GM06990 (cell line): ENCODE measurements around the gene SUPT20H.

Experiments
- DNase-seq: peaks from one replicate; pipeline ENCODE4 v3.0.0-alpha.2; 2011; ENCODE audit not compliant: insufficient read length; ENCODE audit errors: extremely low read depth
- H3K27me3 ChIP-seq: replicated peaks from 2 replicates; pipeline ENCODE4 v1.6.0; 2011; ENCODE audit warnings: low read length; ENCODE audit not compliant: control insufficient read depth, insufficient read depth
- H3K36me3 ChIP-seq: 2 replicates; pipeline ENCODE4 v1.5.1; 2011; ENCODE audit warnings: low read length; ENCODE audit not compliant: control insufficient read depth, insufficient read depth
- H3K4me3 ChIP-seq: replicated peaks from 2 replicates; pipeline ENCODE4 v1.5.1; 2011; ENCODE audit warnings: low read depth, mild to moderate bottlenecking, control low read depth, low read length
- TF ChIP-seq, protein P1 (sequence below): IDR thresholded peaks from 2 replicates; pipeline ENCODE4 v1.5.1; 2011; ENCODE audit warnings: low read length, control low read depth, mild to moderate bottlenecking, inconsistent platforms; ENCODE audit not compliant: insufficient read depth, poor library complexity, severe bottlenecking

Gene SUPT20H

DNA sequence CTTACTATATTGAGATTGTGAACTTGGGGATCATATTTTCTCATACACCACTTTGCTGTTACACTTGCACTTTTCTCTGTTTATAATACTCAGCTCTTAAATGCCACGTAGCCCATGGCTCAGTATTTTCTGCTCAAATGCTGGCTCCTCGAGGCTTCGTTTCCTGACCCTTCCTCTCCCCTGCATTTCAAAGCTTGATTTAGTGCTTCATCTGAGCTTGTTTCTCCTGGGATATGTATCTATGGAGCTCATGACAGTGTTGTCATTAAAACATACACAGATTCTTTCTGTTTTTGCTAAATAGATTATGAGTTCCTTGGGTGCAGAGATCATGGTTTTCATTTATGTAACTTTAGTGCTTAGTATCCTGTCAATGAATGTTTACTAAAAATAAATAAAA lies 34.6 kb upstream of the SUPT20H start:
- Histone ChIP-seq H3K4me3 (no peak overlapping the region), H3K36me3 (no peaks in the 10 kb centered on the region), H3K27me3 (no peaks in the 10 kb centered on the region)
- TF ChIP-seq, protein P1, sequence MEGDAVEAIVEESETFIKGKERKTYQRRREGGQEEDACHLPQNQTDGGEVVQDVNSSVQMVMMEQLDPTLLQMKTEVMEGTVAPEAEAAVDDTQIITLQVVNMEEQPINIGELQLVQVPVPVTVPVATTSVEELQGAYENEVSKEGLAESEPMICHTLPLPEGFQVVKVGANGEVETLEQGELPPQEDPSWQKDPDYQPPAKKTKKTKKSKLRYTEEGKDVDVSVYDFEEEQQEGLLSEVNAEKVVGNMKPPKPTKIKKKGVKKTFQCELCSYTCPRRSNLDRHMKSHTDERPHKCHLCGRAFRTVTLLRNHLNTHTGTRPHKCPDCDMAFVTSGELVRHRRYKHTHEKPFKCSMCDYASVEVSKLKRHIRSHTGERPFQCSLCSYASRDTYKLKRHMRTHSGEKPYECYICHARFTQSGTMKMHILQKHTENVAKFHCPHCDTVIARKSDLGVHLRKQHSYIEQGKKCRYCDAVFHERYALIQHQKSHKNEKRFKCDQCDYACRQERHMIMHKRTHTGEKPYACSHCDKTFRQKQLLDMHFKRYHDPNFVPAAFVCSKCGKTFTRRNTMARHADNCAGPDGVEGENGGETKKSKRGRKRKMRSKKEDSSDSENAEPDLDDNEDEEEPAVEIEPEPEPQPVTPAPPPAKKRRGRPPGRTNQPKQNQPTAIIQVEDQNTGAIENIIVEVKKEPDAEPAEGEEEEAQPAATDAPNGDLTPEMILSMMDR: no peak
- DNase-seq: no peak

DNA sequence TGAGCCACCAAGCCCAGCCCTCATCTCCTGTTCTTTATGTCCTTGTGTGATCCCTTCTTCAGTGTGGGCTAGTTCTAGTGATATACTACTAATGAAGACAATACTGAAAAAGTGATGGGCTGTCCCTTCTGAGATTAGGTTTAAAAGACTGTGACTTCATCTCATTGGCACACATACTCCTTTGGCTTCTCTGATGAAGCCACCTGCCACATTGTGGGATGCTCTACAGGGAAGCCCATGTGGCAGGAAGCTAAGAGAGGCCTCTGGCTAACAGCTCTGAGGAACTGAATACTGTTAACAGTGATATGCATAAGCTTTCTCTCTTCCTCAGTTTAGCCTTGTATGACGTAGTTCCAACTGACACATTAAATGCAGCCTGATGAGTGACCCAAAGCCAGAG lies 32.3 kb upstream of the SUPT20H start:
- Histone ChIP-seq H3K36me3 (no peaks in the 10 kb centered on the region), H3K27me3 (no peaks in the 10 kb centered on the region), H3K4me3 (no peak overlapping the region)
- DNase-seq: no peak
- TF ChIP-seq, protein P1: no peak

DNA sequence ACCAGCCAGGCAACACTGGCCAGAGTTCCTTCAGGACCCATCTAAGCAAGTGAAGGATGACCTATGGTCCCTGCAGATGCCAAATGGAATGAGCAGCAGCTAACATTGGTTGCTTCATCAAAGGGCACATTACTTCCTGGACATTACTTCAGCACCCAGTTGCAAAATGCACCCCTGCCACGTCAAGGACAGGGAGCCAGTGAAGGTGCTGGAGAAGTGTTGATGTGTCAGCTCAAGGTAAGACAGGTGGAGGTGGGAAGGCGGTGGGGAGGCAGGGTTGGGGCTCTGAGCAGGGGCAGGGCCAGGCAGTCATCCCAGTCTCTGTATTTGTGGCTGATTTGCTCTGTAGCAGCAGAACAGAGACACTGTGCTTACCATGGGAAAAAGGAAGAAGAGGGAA lies 31.4 kb upstream of the SUPT20H start:
- Histone ChIP-seq H3K4me3 (no peak overlapping the region), H3K36me3 (no peaks in the 10 kb centered on the region), H3K27me3 (no peaks in the 10 kb centered on the region)
- TF ChIP-seq, protein P1: no peak
- DNase-seq: no peak

DNA sequence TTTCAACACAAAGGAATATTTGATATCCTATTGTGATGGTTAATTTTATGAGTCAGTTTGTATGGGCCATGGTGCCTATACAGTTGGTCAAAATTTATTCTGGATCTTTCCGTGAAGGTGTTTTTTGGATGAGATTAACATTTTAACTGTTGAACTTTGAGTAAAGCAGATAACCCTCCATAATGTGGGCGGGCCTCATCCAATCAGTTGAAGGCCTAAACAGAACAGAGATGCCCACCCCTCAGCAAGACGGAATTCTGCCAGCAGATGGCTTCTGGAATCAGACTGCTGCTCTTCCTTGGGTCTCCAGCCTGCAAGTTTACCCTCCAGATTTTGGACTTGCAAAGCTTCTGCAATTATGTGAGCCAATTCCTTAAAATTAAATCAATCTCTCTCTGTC lies 30.0 kb upstream of the SUPT20H start:
- no peak overlapping the region for H3K4me3 ChIP-seq
- TF ChIP-seq, protein P1: no peak
- no peak for DNase-seq
- no peaks in the 10 kb centered on the region for H3K27me3 ChIP-seq
- H3K36me3 ChIP-seq: no peaks in the 10 kb centered on the region

DNA sequence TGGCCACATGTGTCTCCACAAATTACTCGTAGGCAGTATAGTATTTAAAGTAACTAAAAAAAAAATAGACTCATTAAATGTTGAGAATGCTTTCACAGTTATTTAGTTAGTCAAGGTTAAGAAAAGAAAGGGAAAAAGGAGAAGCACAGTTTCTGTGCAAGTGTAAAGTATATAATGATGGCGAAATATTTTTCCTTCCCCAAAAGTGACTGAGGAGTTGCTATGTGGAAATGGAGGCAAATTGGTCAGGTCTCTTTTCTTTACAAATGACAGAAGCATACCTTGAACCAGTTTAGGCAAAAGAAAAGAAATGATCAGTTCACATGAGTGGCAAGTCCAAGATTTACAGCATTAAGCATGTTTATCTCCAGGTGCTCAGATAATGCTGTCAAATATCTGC lies 28.0 kb upstream of the SUPT20H start:
- no peak for DNase-seq
- Histone ChIP-seq H3K27me3 (no peaks in the 10 kb centered on the region), H3K4me3 (no peak overlapping the region), H3K36me3 (no peaks in the 10 kb centered on the region)
- TF ChIP-seq, protein P1: no peak

DNA sequence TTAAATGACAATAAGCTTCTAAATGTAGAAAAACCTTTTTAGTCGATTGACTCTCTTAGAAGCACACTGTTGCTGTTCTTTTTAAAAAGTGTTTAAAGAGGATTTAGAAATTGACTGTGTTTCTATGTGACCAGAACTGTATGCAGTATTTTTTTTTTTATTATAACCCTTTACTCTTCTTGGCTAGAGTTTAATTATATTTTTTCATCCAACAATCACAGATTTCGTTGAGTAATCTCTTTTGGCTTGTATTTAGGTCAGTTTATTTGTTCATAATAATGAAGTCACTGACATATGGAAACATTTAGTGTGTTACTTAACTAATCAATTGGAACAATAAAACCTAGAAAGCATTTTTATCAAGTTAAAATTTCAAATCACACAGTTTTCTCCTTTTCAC lies 26.1 kb upstream of the SUPT20H start:
- H3K4me3 ChIP-seq: no peak overlapping the region
- H3K27me3 ChIP-seq: no peaks in the 10 kb centered on the region
- no peak for DNase-seq
- H3K36me3 ChIP-seq: no peaks in the 10 kb centered on the region
- TF ChIP-seq, protein P1: no peak
